ENCODE results near the gene CXCL17. TPM values are rescaled to one million over a fixed set of nuclear protein-coding genes. Genes with fewer than 3 reads are reported as not detected.
A peak's percentile ranks its signal among the peaks of the same experiment; 100 is the strongest.

CXCL17 gene
- total and polyA plus RNA-seq, 8 donors = 4.3 to 42.1 (median 9.6) TPM

GRCh38 chr19:42471554-42472249 lies 29.0 kb upstream of the CXCL17 start:
- DNase-seq = peak in 1 of 6 donors; percentile 22
- TF ChIP-seq, protein P1, sequence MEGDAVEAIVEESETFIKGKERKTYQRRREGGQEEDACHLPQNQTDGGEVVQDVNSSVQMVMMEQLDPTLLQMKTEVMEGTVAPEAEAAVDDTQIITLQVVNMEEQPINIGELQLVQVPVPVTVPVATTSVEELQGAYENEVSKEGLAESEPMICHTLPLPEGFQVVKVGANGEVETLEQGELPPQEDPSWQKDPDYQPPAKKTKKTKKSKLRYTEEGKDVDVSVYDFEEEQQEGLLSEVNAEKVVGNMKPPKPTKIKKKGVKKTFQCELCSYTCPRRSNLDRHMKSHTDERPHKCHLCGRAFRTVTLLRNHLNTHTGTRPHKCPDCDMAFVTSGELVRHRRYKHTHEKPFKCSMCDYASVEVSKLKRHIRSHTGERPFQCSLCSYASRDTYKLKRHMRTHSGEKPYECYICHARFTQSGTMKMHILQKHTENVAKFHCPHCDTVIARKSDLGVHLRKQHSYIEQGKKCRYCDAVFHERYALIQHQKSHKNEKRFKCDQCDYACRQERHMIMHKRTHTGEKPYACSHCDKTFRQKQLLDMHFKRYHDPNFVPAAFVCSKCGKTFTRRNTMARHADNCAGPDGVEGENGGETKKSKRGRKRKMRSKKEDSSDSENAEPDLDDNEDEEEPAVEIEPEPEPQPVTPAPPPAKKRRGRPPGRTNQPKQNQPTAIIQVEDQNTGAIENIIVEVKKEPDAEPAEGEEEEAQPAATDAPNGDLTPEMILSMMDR (IDR thresholded peaks at IDR 0.05) = no peak

GRCh38 chr19:42469311-42470235 lies 26.8 kb upstream of the CXCL17 start:
- ATAC-seq = no peak
- WGBS, 2 donors = 80 to 84% methylated on average over 8 of the region's 8 CpGs
- TF ChIP-seq, protein P1 (IDR thresholded peaks at IDR 0.05) = no peak
- no peak overlapping the region for H3K4me3 ChIP-seq
- H3K4me1 ChIP-seq = no peaks in the 10 kb centered on the region
- intact Hi-C loops (cut with DNase I) = no loop called here
- no peak overlapping the region for H3K27ac ChIP-seq
- H3K9me3 ChIP-seq = no peaks in the 10 kb centered on the region
- no peak for DNase-seq
- FAIRE-seq = no peak
- H3K36me3 ChIP-seq = no peaks in the 10 kb centered on the region
- no peaks in the 10 kb centered on the region for H3K27me3 ChIP-seq

More at GRCh38 chr19:42471554-42472249, 29.0 kb upstream of the CXCL17 start:
- Histone ChIP-seq H3K27ac (no peak overlapping the region), H3K9me3 (no peaks in the 10 kb centered on the region), H3K27me3 (no peaks in the 10 kb centered on the region), H3K4me1 (no peaks in the 10 kb centered on the region), H3K4me3 (no peak overlapping the region), H3K36me3 (no peaks in the 10 kb centered on the region)
- intact Hi-C loops (cut with DNase I) = no loop called here
- peak in 3 of 4 donors; percentile 55 to 73 (median 72) for ATAC-seq
- WGBS, 2 donors = 40 to 46% methylated on average over 7 of the region's 7 CpGs
- no peak for FAIRE-seq

- H3K36me3 ChIP-seq = no peaks in the 10 kb centered on the region
- no peaks in the 10 kb centered on the region for H3K4me1 ChIP-seq
- H3K9me3 ChIP-seq = no peaks in the 10 kb centered on the region
- 75 to 76% methylated on average over 3 of the region's 3 CpGs for WGBS, 2 donors
- intact Hi-C loops (cut with DNase I) = no loop called here
- TF ChIP-seq, protein P1 (IDR thresholded peaks at IDR 0.05) = no peak
- H3K27me3 ChIP-seq = no peaks in the 10 kb centered on the region
- ATAC-seq = no peak
- no peak for DNase-seq
- no peak overlapping the region for H3K27ac ChIP-seq
- H3K4me3 ChIP-seq = no peak overlapping the region
- no peak for FAIRE-seq
Observed at GRCh38 chr19:42468273-42468796, 25.6 kb upstream of the CXCL17 start.

DNA sequence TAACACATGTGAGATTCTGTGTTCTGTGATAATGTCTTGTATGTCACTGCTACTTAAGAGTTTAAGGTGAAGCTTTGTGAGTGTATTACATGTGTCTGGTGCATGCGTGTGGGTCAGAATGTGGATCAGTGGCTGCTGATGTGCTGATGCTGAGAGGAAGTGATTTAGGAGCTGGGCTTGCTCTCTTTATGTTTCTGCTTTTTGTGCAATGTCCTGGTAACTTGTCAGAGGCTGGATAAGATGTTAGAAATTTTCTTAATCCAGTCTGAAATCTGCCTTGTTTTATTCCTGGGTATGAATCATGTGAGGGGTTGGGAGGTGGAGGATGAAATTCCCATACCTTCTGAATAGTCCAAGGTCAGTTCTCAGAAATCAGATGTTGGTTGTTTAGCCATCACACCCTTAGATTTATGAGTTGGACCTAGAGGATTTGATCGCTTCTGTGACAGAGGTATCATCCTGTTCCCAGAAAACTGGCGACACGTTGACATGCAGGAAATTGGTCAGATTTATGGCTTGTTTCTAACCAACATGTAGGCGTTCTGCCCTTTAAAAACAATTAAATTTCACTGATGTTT lies 24.5 kb upstream of the CXCL17 start:
- Histone ChIP-seq H3K4me1 (no peaks in the 10 kb centered on the region), H3K27ac (no peak overlapping the region), H3K4me3 (no peak overlapping the region), H3K36me3 (no peaks in the 10 kb centered on the region), H3K9me3 (no peaks in the 10 kb centered on the region), H3K27me3 (no peaks in the 10 kb centered on the region)
- TF ChIP-seq, protein P1 (IDR thresholded peaks at IDR 0.05) = no peak
- no peak for FAIRE-seq
- intact Hi-C loops (cut with DNase I) = no loop called here
- no peak for DNase-seq
- ATAC-seq = no peak
- 74 to 81% methylated on average over 5 of the region's 5 CpGs for WGBS, 2 donors

Data from pancreas (tissue), 10 donors.